ENCODE results near the gene ADSL.

DNA sequence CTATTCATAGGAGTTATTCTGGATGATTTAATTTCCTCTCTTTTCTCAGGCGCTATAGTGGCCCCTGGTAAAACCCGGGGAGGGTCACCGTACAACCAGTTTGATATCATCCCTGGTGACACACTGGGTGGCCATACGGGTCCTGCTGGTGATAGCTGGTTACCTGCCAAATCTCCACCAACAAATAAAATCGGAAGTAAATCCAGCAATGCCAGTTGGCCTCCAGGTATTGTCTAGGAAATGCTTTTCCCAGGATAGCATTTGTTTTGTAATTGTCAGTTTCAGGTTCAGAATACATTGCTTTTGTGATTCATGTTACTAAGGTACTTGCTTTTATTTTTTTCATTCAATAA is 35.6 kb upstream of the ADSL start:
- TF ChIP-seq, protein P1, sequence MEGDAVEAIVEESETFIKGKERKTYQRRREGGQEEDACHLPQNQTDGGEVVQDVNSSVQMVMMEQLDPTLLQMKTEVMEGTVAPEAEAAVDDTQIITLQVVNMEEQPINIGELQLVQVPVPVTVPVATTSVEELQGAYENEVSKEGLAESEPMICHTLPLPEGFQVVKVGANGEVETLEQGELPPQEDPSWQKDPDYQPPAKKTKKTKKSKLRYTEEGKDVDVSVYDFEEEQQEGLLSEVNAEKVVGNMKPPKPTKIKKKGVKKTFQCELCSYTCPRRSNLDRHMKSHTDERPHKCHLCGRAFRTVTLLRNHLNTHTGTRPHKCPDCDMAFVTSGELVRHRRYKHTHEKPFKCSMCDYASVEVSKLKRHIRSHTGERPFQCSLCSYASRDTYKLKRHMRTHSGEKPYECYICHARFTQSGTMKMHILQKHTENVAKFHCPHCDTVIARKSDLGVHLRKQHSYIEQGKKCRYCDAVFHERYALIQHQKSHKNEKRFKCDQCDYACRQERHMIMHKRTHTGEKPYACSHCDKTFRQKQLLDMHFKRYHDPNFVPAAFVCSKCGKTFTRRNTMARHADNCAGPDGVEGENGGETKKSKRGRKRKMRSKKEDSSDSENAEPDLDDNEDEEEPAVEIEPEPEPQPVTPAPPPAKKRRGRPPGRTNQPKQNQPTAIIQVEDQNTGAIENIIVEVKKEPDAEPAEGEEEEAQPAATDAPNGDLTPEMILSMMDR (IDR thresholded peaks at IDR 0.05; ENCODE audit: low read length) = no peak
- TF ChIP-seq EZH2phosphoT487 (IDR thresholded peaks at IDR 0.05; ENCODE audit: low read length) = no peak
